H54 (cell line): ENCODE results near the gene PMS2.
"Not testable (repeated sequence)": the region's sequence is repeated elsewhere in the genome, so short reads cannot be mapped to it uniquely, and the experiment has no call there.

Experiments used
- DNase-seq: peaks from one replicate; pipeline ENCODE4 v3.0.0; 2011; ENCODE audit warnings: low spot score, mixed read lengths; ENCODE audit not compliant: insufficient read length
- FAIRE-seq: peaks from 3 replicates; lab custom pipeline; 2011; peaks lifted over from hg19 to GRCh38; lab: Jason Lieb, UNC
- POLR2A ChIP-seq: IDR thresholded peaks from 2 replicates; pipeline ENCODE4 v1.6.1; 2011; ENCODE audit warnings: low read depth, mild to moderate bottlenecking, low read length

PMS2 gene

DNA sequence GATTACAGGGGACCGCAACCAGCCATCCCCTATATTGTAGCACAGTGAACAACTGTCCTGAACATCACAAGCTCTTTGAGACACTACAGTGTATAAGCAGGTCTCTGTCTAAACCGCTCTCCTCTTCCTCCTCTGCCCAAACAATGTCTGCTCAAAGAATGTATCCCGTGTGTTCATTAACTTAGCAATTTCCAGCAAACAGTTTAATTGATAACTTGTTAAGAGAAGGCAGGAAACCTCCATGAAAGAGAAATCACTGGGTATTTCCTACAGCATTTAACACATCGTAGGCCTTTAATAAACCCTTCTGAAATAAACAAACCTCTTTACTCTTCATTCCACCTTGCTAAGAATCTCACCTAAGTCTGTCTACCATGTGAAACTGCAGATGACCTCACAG, 1.5 kb downstream of the PMS2 start:
- TF ChIP-seq POLR2A, result no peak
- DNase-seq, result no peak
- no peak for FAIRE-seq

DNA sequence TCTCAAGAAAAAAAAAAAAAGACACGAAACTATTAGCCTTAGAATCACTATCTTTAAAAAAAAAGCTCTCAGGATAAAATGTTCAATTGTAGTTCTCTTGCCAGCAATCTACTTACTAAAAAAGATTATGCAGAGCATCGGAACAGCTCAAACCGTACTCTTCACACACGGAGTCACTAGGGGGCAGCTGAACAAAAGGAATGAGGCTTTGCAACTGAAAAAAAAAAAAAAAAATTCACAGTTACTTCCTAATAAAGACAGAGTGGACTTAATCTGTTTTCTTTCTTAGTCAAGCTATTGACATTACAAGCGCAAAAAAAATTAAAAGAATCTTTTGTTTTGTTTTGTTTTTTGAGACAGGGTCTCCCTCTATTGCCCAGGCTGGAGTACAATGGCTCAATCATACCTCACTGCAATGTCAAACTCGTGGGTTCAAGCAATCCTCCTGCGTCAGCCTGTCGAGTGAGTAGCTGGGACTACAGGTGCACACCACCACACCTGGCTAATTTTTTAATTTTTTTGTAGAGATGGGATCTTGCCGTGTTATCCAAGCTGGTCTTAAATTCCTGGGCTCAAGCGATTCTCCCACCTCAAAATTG, 11.5 kb downstream of the PMS2 start:
- no peak for TF ChIP-seq POLR2A
- FAIRE-seq (no peak), DNase-seq (peak; percentile 47)

DNA sequence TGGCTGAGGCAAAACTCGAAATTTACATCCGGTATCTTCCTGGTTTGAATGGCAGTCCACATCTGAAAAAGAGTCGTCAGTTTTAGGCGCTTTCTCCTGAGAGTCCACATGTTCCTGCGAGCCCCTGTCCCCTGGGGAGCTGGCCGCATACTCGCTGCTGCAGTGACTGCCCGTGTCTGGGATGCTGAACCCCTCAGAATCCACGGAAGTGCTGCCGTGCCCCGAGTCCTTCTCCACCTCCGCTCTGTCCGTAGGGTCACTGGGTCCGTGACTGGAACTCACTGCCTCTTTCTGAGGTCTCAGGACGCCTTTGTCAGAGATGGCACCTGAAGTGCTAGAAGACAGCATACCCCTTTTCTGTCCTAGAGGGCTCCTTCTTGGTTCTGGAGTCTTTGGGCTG, 21.8 kb downstream of the PMS2 start:
- not testable (repeated sequence) for DNase-seq, FAIRE-seq

DNA sequence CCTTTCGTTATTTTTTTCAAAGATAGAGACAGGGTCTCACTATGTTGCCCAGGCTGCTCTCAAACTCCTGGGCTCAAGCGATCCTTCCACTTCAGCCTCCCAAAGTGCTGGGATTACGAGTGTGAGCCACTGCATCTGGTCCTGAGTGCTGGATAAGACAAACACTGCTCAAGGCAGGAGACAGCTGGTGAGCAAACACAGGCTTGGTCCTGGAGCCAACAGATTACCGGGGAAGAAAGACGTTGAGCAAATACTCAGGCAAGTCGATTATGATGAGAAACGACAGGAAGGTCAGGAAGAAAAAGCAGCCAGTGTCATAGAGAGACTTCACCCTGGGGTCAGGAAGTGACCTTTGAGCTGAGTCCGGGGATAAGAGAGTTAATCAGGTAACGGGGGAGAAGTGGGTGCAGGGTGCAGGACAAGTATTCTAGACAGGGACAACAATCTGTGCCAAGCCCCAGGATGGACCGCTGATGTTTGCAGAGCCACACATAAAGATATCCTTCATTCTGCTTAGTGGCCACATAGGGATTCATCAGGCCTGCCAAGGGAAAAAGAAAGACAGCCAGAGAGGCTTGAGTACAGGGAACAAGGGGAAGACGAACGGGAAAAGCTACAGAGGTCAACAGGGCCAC, 29.1 kb downstream of the PMS2 start:
- not testable (repeated sequence) for DNase-seq, FAIRE-seq

DNA sequence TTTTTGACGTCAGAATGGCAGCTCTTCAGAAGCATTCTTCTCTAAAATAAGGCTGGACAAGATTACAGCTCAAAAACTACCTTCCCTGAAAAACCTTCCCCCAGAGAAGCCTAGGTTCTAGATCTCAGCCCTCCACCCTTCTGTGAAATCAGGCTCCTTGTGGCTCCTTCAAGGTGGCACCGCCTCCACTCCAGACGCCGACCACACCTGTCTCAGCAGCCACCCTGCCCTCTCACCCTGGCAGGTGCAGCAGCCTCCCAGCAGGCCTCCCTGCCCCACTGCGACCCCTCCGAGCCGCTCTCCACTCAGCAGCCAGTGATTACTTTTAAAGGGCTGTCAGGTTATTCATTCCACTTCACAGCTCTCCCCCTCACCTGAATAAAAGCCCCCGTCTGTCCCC, 35.3 kb downstream of the PMS2 start:
- FAIRE-seq, DNase-seq: not testable (repeated sequence)

DNA sequence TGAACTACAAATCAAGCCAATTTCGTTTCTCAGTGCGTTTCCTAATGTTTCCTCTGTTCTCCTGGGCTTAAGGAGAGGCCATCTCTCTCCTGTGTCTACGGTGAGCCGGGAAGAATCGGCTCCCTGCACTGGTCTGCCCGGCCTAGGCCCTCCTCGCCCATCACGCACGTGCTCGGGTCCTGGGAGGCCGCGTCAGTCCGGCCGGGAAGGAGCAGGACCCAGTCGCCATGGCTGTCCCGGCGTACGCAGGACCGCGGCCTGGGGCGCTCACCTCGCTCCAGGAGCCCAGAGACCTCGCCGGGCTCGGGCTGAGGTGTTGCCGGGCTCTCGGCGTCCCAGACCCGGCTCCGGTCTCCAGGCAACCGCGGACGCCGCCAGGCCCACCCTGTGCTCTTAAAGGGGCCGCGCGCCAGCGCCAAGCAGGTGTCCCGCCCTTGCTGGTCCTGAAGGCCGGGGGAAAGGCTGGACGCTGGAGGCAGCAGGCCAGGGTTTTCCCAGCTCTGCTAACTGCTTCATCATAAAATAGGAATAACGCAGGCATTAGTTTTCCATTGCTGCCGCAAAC, 38.4 kb downstream of the PMS2 start, which contains the start of gene RSPH10B:
RSPH10B (minus strand) TSS at position 343 of the 565 bp plus-strand sequence. CDS start 3,573 bp downstream, outside the sequence.
- FAIRE-seq, result not testable (repeated sequence)

DNA sequence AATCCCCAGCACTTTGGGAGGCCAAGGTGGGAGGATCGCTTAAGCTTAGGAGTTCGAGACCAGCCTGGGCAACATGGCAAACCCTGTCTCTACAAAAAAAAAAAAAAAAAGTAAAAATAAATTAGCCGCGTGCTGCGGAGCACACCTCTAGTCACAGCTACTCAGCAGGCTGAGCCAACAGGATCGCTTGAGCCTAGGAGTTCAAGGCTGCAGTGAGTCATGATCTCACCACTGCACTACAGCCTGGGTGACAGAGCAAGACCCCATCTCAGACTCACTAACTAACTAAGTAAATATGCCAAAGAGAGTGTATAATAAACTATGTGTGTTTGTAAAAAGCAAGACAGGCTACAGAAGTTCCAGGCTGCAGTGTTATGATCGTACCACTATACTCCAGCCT, 45.0 kb downstream of the PMS2 start:
- not testable (repeated sequence) for FAIRE-seq, DNase-seq

More for the DNA sequence above, 38.4 kb downstream of the PMS2 start, which contains the start of gene RSPH10B:
- DNase-seq, result not testable (repeated sequence)

DNA sequence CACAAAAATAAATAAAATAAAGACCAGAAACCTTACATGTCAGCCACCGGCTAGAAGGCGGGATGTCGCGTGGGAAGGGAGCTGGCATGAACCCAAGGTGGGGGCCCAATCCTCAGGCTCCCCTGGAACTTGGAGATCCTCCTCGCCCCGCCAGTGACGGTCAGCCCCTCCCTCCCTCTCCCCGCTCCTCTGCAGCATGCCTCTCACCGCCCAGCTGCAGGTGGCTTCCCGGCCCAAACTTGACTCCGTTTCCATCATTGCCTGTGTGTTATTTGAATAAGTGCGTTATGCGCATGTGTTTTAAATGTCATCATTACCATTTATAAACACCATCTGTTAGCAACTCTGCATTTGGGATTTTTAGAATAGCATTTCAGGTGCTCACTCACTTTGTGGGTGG, 45.6 kb downstream of the PMS2 start:
- FAIRE-seq, DNase-seq: not testable (repeated sequence)

DNA sequence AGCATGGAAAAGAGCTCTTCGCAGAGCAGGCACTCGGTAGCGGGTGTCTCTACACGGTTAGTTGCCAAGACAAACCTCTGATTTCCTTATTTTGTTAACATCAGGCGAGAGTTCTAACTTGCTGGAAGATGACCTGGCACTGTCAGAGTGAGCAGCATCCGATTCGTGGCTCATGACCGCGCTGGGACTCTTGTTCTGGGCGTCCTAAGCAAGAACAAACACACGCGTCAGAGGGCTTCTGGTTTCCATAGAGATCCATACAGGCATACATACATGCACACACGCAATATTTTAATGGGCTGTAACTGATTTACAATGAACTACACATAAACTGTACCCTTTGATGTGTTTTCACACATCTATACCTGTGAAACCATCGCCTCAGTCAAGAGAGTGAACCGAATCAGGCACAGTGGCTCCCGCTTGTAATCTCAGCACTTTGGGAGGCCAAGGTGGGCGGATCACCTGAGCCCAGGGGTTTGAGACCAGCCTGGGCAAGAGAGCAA, 73.9 kb downstream of the PMS2 start:
- DNase-seq, FAIRE-seq: not testable (repeated sequence)

DNA sequence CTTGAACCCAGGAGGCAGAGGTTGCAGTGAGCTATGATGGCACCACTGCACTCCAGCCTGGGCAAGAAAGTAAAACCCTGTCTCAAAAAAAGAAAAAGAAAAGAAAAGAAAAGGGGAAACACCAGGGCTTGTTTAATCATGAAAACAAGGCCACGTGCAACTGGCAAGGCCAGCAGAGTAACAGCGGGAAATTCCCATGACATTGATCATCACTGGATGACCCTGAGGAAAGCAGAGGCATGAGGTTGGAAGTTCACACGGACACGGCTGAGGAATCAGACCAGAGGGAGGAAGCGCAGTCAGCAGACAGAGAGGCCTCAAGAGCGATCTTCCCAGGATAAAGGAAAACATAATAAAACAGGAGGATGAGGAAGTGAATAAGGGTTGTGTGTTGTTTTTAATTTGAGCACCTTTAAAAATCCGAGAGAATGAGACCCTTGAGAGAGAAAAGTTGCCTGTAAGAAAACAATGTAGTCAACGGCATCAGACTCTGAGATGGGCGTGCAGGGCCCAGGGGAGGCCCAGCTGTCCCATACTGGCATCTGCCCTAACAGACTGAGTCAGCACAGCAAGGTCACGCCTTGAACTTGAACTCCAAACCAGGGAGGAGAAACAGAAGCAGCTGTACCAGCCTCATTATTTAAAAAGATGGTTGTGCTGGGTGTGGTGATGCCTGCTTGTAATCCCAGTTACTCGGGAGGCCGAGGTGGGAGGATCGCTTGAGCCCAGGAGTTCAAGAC, 76.8 kb downstream of the PMS2 start:
- FAIRE-seq, result peak; percentile 6

DNA sequence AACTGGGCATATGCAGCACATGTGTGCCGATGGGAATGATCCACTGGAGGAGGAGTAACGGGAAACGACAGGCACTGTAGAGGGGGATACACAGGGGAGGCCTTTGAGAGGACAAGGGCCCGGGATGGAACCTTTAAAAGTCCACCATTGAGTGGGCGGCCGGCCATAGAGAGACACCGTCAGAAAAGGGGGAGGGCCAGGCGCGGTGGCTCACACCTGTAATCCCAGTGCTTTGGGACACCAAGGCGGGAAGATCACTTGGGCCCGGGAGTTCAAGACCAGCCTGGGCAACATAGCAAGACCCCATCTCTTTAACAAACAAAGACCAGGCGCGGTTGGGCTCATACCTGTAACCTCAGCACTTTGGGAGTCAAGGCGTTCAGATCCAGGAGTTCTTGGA, 77.6 kb downstream of the PMS2 start:
- not testable (repeated sequence) for FAIRE-seq, DNase-seq

More for the DNA sequence above, 76.8 kb downstream of the PMS2 start:
- DNase-seq, result not testable (repeated sequence)

DNA sequence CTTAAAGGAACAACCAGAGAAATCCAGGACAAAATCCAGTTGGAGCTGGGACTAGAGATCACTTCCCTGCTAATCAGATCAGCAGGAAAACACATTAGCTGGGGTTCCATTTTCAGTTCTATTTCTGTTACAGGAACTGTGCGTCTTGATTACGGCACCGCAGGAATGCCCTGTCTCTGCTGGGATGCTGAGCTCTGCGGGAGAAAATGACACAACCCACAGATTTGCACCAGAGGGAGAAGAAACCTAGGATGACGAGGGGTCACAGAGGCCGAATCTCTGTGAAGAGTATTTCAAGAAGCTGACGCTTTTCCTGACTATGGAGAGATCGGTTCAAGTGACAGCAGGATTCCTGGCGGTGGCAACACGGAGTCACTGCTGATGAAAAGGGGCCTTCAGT, 78.6 kb downstream of the PMS2 start:
- DNase-seq, FAIRE-seq: not testable (repeated sequence)

DNA sequence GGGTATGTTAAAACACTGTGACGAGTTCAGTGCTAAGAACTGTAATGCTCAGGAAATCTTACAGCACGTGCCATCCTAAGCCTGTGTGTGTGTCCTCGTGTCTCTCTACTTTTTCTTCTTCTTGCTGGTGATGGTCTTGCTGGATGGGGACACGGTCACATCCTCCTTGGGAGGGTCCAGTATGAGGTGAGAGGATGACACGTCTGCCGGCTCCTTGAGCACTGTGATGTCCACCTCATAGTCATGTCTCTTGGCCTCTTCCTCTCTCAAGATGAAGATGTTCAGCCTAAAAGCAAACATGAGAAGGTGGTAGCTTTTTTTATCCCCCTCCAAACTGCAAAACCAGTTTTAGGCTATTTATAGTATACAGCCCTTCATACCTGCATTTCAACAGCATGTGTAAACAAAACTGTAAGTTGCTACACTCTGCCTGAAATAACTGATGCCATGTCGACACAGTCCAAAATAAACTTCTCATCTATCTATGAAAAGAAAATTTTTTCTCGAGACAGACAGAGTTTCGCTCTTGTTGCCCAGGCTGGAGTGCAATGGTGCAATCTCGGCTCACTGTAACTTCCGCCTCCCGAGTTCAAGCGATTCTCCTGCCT, 82.5 kb downstream of the PMS2 start:
- DNase-seq, FAIRE-seq: not testable (repeated sequence)

DNA sequence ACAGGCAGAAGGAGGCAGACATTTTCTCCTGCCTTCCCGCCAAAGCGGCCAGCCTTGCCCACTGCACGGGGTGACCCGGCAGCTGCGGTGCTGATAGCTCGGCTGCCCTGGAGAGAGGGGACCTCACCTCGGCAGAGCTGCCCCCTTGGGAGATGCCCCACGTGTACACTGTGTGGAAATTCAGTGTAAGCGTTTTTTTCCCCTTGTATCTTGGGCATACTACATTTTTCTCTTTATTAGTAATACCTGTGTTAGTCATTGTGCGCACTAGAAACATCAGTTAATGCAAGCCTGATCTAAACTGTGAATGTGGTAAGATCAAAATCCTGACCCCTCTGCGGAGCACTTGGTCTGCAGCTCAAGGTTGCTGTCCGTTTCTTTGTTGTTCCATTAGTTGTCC, 84.2 kb downstream of the PMS2 start:
- not testable (repeated sequence) for DNase-seq, FAIRE-seq

DNA sequence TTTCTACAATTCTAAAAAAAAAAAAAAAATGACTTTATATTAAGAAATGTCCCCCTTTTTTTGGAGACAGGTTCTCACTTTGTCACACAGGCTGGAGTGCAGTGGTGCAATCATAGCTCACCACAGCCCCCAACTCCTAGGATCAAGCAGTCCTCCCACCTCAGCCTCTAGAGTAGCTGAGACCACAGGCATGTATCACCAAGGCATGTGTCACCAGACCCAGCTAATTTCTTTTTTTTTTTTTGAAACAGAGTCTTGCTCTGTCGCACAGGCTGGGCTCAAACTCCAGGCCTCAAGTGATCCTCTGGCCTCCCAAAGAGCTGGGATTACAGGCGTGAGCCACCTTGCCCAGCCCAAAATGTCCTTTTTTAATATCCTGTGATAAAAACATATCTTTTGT, 84.7 kb downstream of the PMS2 start:
- not testable (repeated sequence) for DNase-seq, FAIRE-seq
